HG03558 (cell line): Measurements from ENCODE around the gene MOGAT3.

Experiments used
- ATAC-seq: cut with Tn5 transposase; IDR thresholded peaks from one replicate; pipeline ENCODE4 v1.9.1; 2021; ENCODE audit warnings: moderate number of reproducible peaks; ENCODE audit not compliant: unreplicated experiment; ENCODE audit errors: extremely low read depth

MOGAT3 gene, protein sequence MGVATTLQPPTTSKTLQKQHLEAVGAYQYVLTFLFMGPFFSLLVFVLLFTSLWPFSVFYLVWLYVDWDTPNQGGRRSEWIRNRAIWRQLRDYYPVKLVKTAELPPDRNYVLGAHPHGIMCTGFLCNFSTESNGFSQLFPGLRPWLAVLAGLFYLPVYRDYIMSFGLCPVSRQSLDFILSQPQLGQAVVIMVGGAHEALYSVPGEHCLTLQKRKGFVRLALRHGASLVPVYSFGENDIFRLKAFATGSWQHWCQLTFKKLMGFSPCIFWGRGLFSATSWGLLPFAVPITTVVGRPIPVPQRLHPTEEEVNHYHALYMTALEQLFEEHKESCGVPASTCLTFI

DNA sequence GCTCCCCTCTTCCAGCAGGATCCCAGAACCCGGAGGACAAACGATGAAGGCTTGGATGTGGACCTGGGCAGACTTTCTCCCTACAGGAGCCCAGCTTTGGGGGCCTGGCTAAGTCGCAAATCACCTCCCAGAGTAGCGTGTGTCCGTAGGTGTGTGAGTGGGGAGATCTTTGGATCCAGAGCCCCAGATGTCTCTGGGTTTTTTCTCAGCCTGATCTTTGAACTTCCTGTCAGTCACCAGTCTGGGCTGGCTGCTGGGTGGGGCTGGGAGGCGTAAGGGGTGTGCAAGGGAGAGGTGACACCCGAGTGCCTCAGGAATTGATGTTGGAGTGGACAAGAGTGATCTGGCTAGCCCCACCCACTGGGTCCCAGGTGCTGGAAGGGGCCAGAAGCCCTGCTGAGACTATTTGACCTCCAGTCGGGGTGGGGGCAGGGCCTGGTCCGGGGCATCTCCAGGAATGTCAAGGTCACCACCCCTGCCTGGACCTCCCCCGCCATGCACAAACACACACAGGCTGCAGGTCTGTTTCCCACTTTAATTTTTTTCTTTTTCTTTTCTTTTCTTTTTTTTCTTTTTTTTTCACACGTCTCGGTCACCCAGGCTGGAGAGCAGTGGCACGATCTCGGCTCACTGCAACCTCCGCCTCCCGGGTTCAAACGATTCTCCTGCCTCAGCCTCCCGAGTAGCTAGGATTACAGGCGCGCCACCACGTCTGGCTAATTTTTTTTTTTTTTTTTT is at the start of gene MOGAT3:
TSS of gene MOGAT3 (minus strand) at position 175 of the 738 bp plus-strand sequence. CDS start 182 bp downstream, outside the sequence.
- ATAC-seq = no peak

- no peak for ATAC-seq
These were observed 49.5 kb upstream of the MOGAT3 start for GRCh38 chr7:101250324-101250723.

GRCh38 chr7:101248276-101248675 is 47.4 kb upstream of the MOGAT3 start:
- no peak for ATAC-seq

- no peak for ATAC-seq
These were observed 44.4 kb upstream of the MOGAT3 start for GRCh38 chr7:101245147-101245668.

DNA sequence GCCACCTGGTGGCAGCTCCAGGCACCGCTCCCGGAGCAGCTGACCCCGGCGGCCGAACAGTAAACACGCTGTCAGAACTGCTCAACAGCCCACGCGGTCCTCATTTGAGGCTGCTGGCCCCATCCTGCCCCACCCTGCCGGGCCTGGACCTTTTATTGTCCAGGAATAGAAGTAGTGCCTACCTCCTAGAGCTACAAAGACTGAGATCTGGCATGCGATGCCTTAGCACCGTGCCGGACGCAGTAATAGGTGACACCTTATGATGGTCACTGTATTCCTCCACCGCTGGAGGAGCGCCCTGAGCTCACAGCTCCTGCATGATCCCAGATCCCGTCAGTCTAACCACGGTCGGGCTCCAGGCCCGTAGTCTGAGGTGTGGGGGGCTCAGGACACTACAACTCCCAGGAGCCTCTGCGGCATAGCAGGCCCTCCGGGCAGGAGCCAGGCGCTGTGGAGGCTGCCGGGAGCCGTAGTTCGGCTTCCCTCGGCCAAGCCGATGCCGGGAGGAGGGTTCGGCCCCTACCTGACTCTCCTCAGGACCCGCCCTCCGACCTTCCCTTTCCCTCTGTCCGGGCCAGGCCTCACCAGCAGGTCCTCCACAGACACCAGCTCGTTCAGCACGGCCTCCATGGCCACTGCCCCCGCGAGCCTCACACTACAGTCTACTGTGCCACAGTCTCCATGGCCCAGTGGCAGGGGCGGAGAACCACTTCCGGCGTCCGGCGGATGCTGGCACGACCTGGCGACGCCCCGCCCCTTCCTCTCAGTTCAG is 43.7 kb upstream of the MOGAT3 start, which contains the start of gene FIS1:
TSS of gene FIS1 (minus strand) at position 707 of the 772 bp plus-strand sequence. CDS start at position 630, 77 bp downstream.
- ATAC-seq = peak; percentile 69

GRCh38 chr7:101243646-101244374 is 43.0 kb upstream of the MOGAT3 start:
- no peak for ATAC-seq

DNA sequence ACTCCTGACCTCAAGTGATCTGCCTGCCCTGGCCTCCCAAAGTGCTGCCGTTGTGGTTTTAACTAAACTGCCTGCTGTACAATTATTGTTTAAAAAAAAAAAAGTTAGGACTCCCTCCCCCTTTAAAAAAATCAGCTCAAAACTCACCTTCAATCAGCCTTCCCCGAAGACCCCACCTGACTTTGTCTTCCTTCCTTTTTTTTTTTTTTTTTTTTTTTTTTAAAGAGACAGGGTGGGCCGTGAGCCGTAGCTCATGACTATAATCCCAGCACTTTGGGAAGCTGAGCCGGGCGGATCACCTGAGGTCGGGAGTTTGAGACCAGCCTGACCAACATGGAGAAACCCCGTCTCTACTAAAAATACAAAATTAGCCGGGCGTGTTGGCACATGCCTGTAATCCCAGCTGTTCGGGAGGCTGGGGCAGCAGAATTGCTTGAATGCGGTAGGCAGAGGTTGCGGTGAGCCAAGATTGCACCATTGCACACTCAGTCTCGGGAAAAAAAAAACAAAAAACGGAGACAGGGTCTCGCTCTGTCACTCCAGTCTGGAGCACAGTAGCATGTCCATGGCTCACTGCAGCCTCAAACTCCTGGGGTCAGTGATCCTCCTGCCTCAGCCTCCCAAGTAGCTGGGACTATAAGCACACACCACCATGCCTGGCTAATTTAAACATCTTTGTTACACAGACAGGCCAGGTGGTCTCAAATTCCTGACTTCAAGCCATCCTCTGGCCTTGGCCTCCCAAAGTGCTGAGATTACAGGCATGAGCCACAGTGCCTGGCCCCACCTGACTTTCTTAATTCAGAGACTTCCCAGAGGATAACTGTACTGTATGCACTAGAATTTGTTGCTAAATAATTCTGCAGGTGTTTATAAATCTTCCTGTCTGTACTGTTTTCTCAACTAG is 40.9 kb upstream of the MOGAT3 start:
- ATAC-seq = no peak

DNA sequence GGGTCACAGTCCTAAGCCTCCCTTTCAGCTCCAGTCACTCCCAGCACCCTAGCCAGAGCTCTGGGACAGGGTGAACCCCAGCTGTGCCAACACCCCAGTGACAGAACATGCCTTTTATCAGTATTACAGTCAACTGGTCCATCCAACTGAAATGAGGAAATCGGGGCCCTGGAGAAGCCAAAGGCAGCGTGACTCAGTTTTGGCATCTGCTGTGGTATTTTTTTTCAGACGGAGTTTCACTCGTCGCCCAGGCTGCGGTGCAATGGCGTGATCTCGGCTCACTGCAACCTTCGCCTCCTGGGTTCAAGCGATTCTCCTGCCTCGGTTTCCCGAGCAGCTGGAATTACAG is 40.2 kb upstream of the MOGAT3 start:
- no peak for ATAC-seq

- ATAC-seq = no peak
These were observed 39.6 kb upstream of the MOGAT3 start for GRCh38 chr7:101240226-101241014.

- no peak for ATAC-seq
These were observed 39.0 kb upstream of the MOGAT3 start for GRCh38 chr7:101239951-101240220.

GRCh38 chr7:101239191-101239950 is 38.5 kb upstream of the MOGAT3 start:
- ATAC-seq = no peak

DNA sequence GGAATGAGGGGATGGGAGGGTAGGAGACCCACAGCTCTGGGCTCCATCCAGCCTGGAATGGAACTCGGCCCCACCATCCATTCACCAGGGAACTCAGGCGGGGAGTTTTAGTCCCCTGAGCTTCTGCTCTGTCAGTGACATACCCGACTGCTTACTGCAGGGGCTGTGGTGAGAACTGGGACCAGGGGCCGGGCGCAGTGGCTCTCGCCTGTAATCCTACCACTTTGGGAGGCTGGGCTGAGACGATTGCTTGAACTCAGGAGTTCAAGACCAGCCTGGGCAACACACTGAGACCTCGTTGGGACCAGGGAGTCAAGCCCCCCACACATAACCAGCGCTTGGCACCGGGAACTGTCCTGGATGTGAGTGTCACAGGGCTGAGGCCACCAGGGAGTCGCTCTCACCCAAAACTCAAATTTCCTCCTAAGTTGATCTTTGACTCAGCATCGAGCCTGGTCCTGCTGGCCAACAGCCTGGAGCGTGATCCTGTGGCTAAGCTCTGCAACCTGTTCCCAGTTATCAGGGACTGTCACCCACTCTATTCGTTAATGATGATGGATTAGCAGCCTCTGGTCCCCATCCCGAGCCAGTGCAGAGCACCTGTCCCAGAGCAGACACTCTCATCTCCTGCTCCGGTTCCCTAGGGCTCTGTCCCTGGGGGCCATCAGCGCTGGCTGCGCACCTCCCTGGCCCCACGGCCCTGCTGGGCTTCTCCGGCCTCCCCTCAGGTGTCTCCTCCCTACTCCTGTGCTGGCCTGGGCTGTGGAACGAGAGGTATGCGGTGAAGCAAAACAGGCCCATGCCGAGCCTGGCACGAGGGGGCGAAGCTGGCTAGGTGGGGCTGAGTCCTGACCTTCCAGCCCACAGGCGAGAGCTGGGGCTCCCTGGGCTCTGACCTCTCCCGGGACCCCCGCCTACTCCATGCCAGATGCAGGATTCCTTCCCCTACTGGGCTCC is 37.7 kb upstream of the MOGAT3 start:
- ATAC-seq = no peak

- ATAC-seq = no peak
These were observed 36.6 kb upstream of the MOGAT3 start, which contains the start of gene CLDN15 for GRCh38 chr7:101237206-101238067. Gene CLDN15 (minus strand): TSS chr7:101237802. CDS start chr7:101237581, 221 bp downstream.

GRCh38 chr7:101236292-101236835 is 35.5 kb upstream of the MOGAT3 start:
- no peak for ATAC-seq

DNA sequence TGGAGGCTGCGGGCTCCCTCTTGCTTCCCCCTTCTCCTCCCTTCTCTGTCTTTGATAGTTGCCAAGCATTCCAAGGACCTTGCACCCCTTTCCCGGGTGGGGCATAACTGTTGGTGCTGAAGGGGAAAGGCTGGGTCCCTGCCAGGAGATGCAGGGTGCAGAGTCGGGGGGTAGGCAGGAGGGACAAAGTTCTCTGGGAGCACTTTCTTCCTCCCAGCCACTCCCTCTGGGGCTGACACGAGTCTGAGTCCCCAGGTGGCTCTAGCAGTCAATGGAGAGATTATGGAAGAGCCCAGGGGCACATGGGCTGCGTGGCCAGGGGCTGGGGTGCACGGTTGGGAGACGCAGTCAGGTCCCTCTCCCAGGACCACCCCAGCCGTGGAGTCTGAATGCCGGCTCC is 34.7 kb upstream of the MOGAT3 start:
- ATAC-seq = no peak
